IPS-18a (cell line): ENCODE measurements around the gene TEKT2.

Experiments used
- H3K27ac ChIP-seq: one replicate; pipeline ENCODE4 v1.5.1; 2013; ENCODE audit warnings: low read length
- H3K27me3 ChIP-seq: one replicate; pipeline ENCODE4 v1.6.1; 2013; ENCODE audit warnings: mild to moderate bottlenecking, low read length; ENCODE audit not compliant: control insufficient read depth, insufficient read depth
- H3K36me3 ChIP-seq: one replicate; pipeline ENCODE4 v1.6.1; 2013; ENCODE audit warnings: low read depth, low read length; ENCODE audit not compliant: control insufficient read depth
- H3K4me1 ChIP-seq: one replicate; pipeline ENCODE4 v1.6.1; 2013; ENCODE audit warnings: low read depth, low read length; ENCODE audit not compliant: control insufficient read depth
- H3K4me3 ChIP-seq: one replicate; pipeline ENCODE4 v1.5.1; 2013; ENCODE audit warnings: low read length
- H3K9ac ChIP-seq: one replicate; pipeline ENCODE4 v1.6.1; 2013; ENCODE audit warnings: mild to moderate bottlenecking, low read length, moderate library complexity
- H3K9me3 ChIP-seq: one replicate; pipeline ENCODE4 v1.6.1; 2013; ENCODE audit warnings: low read depth, low read length; ENCODE audit not compliant: control insufficient read depth

The TEKT2 gene

GRCh38 chr1:36096500-36097432, 12.9 kb downstream of the TEKT2 start:
- peaks cover 5% of the 10 kb centered on the region for H3K4me1 ChIP-seq
- H3K9me3 ChIP-seq: no peaks in the 10 kb centered on the region
- peaks cover 35% of the 10 kb centered on the region for H3K36me3 ChIP-seq
- no peaks in the 10 kb centered on the region for H3K27me3 ChIP-seq
- peak overlapping the region; percentile 8 for H3K9ac ChIP-seq
- H3K27ac ChIP-seq: no peak overlapping the region
- H3K4me3 ChIP-seq: no peak overlapping the region

DNA sequence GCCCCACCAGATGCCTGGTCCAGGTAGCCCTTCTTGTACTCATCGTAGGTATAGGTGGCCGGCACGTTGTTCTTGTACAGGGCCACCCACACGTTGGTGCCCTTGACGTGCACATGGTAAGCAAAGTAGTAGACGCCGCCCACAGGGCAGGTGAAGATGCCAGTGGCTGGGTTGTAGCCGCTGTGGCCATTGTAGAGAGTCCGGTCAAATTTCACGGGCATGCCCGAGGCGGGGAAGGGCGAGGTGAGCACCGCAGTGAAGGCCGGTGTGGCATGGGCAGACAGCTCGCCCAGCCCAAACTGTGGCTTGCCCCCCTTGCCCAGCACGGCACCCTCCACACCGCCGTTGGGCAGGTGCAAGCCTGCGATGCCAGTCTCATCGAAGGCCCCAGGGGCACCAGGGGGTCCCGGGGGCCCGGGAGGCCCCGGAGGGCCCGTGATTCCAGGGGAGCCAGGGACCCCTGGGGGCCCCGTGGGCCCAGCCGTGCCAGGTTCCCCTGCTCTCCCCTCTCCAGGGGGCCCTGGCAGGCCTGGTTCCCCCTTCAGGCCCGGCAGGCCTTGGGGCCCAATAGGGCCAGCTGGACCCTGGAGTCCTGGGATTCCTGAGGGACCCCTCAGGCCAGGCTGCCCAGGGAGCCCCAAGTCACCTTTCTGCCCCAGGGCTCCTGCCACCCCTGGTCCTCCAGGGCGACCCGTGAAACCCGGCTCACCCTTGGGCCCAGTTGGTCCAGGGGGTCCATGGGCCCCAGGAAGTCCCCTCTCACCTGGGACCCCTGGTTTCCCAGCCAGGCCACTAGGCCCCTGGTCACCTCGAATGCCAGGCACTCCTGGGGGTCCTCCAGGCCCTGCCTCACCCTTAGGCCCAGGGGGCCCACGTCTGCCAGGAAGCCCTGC, 14.0 kb downstream of the TEKT2 start:
- Histone ChIP-seq H3K4me1 (peaks cover 5% of the 10 kb centered on the region), H3K27me3 (no peaks in the 10 kb centered on the region), H3K9me3 (no peaks in the 10 kb centered on the region), H3K4me3 (no peak overlapping the region), H3K27ac (no peak overlapping the region), H3K9ac (peak overlapping the region; percentile 8), H3K36me3 (peaks cover 26% of the 10 kb centered on the region)

DNA sequence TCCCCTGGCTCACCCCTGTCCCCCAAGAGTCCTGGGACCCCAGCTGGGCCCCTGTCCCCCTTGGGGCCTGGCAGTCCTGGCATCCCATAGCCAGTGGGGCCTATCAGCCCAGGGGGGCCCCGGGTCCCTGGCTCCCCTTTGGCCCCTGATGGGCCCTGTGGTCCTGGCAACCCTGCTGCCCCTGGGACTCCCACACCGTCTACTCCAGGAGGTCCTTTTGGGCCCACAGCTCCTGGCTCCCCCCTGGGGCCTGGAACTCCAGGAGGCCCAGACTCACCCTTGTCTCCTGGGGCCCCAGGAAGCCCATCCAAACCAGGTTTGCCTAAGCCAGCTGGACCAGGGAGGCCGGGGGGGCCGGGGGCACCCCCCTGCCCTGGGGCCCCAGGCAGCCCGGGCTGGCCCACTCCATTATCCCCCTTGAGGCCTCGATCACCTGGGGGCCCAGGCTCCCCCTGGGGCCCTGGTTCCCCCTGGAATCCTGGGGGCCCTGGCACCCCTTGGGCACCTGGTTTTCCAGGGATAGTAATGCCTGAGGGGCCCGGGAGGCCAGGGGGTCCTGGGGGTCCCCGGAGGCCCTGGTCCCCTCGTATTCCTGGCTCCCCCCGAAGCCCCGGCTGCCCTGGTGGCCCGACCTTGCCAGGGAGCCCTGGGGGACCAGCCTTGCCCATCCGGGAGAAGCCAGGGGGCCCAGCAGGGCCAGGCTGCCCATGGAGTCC, 14.9 kb downstream of the TEKT2 start:
- no peak overlapping the region for H3K4me3 ChIP-seq
- H3K9ac ChIP-seq: no peak overlapping the region
- no peaks in the 10 kb centered on the region for H3K27me3 ChIP-seq
- H3K9me3 ChIP-seq: no peaks in the 10 kb centered on the region
- no peak overlapping the region for H3K27ac ChIP-seq
- H3K36me3 ChIP-seq: peaks cover 18% of the 10 kb centered on the region
- H3K4me1 ChIP-seq: peaks cover 5% of the 10 kb centered on the region

DNA sequence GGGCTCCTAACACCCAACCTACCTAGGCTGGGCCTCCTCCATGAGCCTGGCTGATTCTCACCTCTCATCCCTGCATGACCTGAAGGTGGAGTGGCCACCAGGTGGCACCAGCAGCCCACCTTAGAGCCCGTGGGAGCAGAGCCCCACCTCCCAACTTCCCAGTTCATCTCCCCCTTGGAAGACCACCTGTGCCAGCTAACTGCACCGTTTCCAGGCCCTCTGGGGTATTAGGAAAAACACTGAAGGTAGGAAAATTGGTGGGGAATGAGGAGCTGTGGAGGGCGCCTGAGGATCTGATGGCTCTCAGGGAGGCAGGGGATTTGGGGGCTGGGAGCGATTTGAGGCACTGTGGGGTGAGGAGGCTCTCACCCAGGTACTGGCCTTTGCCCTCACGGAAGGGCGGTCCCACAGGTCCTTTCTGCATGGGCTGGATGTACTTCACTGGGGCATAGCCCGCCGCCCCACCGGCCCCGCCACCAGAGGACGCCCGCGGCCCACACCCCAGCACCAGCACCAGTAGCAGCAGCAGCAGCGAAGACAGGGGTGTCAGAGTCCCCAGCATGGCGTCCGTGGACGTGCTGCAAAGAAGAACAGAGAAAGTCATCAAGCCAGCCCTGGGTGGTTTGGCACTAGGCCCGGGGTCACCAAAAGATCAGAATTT, 15.9 kb downstream of the TEKT2 start:
- Histone ChIP-seq H3K27ac (no peak overlapping the region), H3K9ac (no peak overlapping the region), H3K9me3 (no peaks in the 10 kb centered on the region), H3K36me3 (peaks cover 9% of the 10 kb centered on the region), H3K27me3 (no peaks in the 10 kb centered on the region), H3K4me1 (peaks cover 5% of the 10 kb centered on the region), H3K4me3 (no peak overlapping the region)

DNA sequence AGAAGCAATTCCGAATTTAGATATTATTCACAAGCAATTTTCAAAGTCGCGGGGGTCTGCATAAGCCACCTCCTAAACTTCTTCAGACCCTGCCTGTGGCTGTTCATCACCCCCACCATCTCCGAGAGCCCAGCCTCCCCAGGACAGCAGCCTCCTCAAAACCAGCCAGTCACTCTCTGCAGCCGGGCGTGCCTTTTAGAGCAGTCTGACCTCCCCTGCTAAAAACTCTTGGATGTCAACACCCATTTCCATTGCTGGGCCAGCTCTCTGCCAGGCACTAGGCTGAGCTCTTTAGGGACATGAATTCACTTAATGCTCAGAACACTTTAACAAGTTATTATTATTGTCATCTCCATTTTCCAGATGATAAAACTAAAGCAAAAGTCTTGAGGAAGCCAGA, 16.5 kb downstream of the TEKT2 start:
- Histone ChIP-seq H3K27ac (no peak overlapping the region), H3K4me3 (no peak overlapping the region), H3K9ac (no peak overlapping the region), H3K4me1 (peaks cover 5% of the 10 kb centered on the region), H3K9me3 (no peaks in the 10 kb centered on the region), H3K27me3 (no peaks in the 10 kb centered on the region), H3K36me3 (peaks cover 4% of the 10 kb centered on the region)

GRCh38 chr1:36101546-36101945, 17.7 kb downstream of the TEKT2 start:
- Histone ChIP-seq H3K36me3 (no peaks in the 10 kb centered on the region), H3K9me3 (no peaks in the 10 kb centered on the region), H3K27me3 (no peaks in the 10 kb centered on the region), H3K9ac (no peak overlapping the region), H3K4me3 (no peak overlapping the region), H3K4me1 (peaks cover 5% of the 10 kb centered on the region), H3K27ac (no peak overlapping the region)

DNA sequence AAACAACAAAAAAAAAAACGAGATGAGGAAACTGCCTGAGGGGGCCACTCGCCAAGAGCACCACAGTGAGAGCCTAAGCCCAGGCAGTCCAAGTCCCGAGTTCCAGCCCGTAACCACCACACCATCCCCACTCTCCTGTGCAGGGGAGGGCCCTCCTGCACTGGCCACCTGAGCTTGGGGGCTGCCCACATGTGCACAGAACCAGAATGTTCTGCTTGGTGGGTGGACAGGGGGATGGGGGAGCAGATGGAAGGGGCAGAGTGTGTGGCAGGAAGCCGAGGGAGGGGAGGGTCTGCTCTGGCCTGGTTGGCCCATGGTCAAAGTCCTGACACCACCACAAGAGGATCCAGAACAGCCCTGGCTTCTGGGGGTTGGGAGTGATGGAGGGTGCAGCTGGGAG, 22.4 kb downstream of the TEKT2 start:
- Histone ChIP-seq H3K4me3 (no peak overlapping the region), H3K4me1 (no peaks in the 10 kb centered on the region), H3K9ac (no peak overlapping the region), H3K9me3 (no peaks in the 10 kb centered on the region), H3K27ac (no peak overlapping the region), H3K27me3 (no peaks in the 10 kb centered on the region), H3K36me3 (no peaks in the 10 kb centered on the region)

- Histone ChIP-seq H3K9ac (no peak overlapping the region), H3K9me3 (no peaks in the 10 kb centered on the region), H3K27ac (no peak overlapping the region), H3K36me3 (no peaks in the 10 kb centered on the region), H3K27me3 (no peaks in the 10 kb centered on the region), H3K4me3 (no peak overlapping the region), H3K4me1 (no peaks in the 10 kb centered on the region)
Observed at GRCh38 chr1:36107394-36107793, 23.5 kb downstream of the TEKT2 start.

DNA sequence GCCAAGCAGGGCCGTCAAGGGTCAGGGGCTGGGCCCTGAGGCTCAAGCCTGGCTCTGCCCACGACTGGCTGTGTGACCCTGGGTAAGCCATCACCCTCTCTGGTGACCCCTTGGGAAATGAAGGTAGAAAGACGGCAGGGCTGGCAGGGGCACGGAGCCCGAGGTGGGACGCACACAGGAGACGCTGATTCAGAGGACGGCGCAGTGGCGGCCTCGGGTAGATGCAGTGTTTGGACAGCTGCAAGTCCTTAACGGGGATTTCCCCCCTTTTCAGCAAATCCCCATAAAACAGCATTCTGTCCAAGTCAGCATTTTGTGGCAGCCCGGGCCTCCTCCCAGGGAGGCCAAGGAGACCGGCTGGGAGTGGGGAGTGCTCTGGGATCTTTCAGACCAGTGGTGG, 24.4 kb downstream of the TEKT2 start:
- Histone ChIP-seq H3K27ac (no peak overlapping the region), H3K36me3 (no peaks in the 10 kb centered on the region), H3K27me3 (no peaks in the 10 kb centered on the region), H3K4me1 (no peaks in the 10 kb centered on the region), H3K9me3 (no peaks in the 10 kb centered on the region), H3K9ac (no peak overlapping the region), H3K4me3 (no peak overlapping the region)

DNA sequence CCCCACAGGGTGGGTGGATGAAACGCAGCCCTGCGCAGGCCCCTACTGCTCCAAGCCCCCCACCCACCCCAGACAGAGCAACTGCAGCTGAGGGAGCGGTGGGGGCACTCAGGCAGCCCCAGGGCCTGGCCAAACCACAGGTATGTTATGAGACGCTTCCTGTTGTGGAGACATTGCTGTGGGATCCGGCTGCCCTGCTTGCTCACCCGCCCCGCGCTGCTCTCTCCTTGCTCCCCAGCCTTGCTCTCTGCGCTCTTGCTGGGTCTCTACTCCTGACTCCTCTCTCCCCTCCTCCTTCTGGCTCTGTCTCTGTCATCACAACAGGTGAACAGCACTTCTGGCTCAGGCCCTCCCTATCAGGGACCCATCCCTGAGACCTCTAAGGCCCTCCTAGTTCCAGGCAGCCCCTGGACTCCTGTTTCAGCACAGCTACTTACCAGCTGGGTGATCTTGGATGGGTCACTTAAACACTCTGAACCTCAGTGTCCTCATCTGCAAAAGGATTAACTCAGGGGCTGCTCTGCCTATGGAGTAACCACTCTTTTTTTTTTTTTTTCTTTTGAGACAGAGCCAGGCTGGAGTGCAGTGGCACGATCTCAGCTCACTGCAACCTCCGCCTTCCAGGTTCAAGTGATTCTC, 25.3 kb downstream of the TEKT2 start:
- Histone ChIP-seq H3K27me3 (no peaks in the 10 kb centered on the region), H3K9ac (no peak overlapping the region), H3K36me3 (no peaks in the 10 kb centered on the region), H3K27ac (no peak overlapping the region), H3K4me3 (no peak overlapping the region), H3K4me1 (no peaks in the 10 kb centered on the region), H3K9me3 (no peaks in the 10 kb centered on the region)
